Right atrium auricular region (tissue), 2 donors: ENCODE results near the gene VWA8. TPM values are rescaled to one million over a fixed set of nuclear protein-coding genes. Genes with fewer than 3 reads are reported as not detected.

Experiments
- DNase-seq: peaks from one replicate; pipeline ENCODE4 v3.0.0-alpha.2; 2019; ENCODE audit warnings: low spot score
- H3K27ac ChIP-seq, 2 donors: fragments of 200-600 bp; sonication (generic); 1 replicate in 1 of 2; 2 replicates in 1 of 2; pipeline ENCODE4 v1.5.1; 2016 to 2019
- H3K27me3 ChIP-seq, 2 donors: fragments of 200-600 bp; sonication (generic); one replicate each; pipeline versions ENCODE4 v1.5.1 to v1.6.0; 2017 to 2019
- H3K36me3 ChIP-seq: fragments of 200-600 bp; sonication (generic); one replicate; pipeline ENCODE4 v1.5.1; 2016
- H3K4me1 ChIP-seq, 2 donors: fragments of 200-600 bp; sonication (generic); one replicate each; pipeline versions ENCODE4 v1.5.1 to v1.6.0; 2017 to 2019
- H3K4me3 ChIP-seq, 2 donors: fragments of 200-600 bp; sonication (generic); 1 replicate in 1 of 2; 2 replicates in 1 of 2; pipeline ENCODE4 v1.5.1; 2017 to 2019; ENCODE audit warnings: mild to moderate bottlenecking in 1 of 2, moderate library complexity in 1 of 2
- H3K9me3 ChIP-seq, 2 donors: fragments of 200-600 bp; sonication (generic); one replicate each; pipeline ENCODE4 v1.5.1; 2019
- CTCF ChIP-seq, 2 donors: fragments of 200-600 bp; sonication (generic); IDR thresholded peaks; one replicate each; pipeline ENCODE4 v1.5.1; 2019; ENCODE audit warnings: antibody characterized with exemption in 2 of 2
- total RNA-seq, 2 donors: library from RNA; depleted of rRNA; stranded (reverse); fragments of >200 nt; gene quantifications; one replicate each; pipeline ENCODE4 v1.1.0, GENCODE V29; 2016

Gene VWA8
- 10 to 100 TPM; 25.9 to 32.8 TPM for total RNA-seq

GRCh38 chr13:41960637-41961465, at the start of gene VWA8:
Gene VWA8, minus strand, starts transcription at chr13:41961109. Its CDS starts 94 bp downstream, at chr13:41961015.
- Histone ChIP-seq H3K4me1 (peaks cover 0 to 12% of the 10 kb centered on the region in 2 donors), H3K4me3 (peak within 1 kb of the TSS; percentile 85 to 99), H3K9me3 (no peaks in the 10 kb centered on the region), H3K36me3 (no peaks in the 10 kb centered on the region), H3K27me3 (no peaks in the 10 kb centered on the region), H3K27ac (peak within 1 kb of the TSS; percentile 89)
- DNase-seq, result peak; percentile 70
- TF ChIP-seq CTCF (IDR thresholded peaks at IDR 0.05), result no peak

- Histone ChIP-seq H3K27me3 (no peaks in the 10 kb centered on the region), H3K27ac (no peak overlapping the region), H3K36me3 (no peaks in the 10 kb centered on the region), H3K4me3 (no peak overlapping the region), H3K4me1 (no peaks in the 10 kb centered on the region), H3K9me3 (no peaks in the 10 kb centered on the region)
- TF ChIP-seq CTCF (IDR thresholded peaks at IDR 0.05), result no peak
- DNase-seq, result no peak
Observed at GRCh38 chr13:42009057-42009456, 48.1 kb upstream of the VWA8 start.

GRCh38 chr13:42007844-42008243, 46.9 kb upstream of the VWA8 start:
- TF ChIP-seq CTCF (IDR thresholded peaks at IDR 0.05), result no peak
- no peak for DNase-seq
- H3K4me3 ChIP-seq, result no peak overlapping the region
- H3K4me1 ChIP-seq, result no peaks in the 10 kb centered on the region
- no peaks in the 10 kb centered on the region for H3K36me3 ChIP-seq
- no peaks in the 10 kb centered on the region for H3K27me3 ChIP-seq
- H3K9me3 ChIP-seq, result no peaks in the 10 kb centered on the region
- no peak overlapping the region for H3K27ac ChIP-seq

GRCh38 chr13:42002066-42002465, 41.2 kb upstream of the VWA8 start:
- Histone ChIP-seq H3K4me1 (no peaks in the 10 kb centered on the region), H3K4me3 (no peak overlapping the region), H3K27ac (no peak overlapping the region), H3K36me3 (no peaks in the 10 kb centered on the region), H3K9me3 (no peaks in the 10 kb centered on the region), H3K27me3 (no peaks in the 10 kb centered on the region)
- no peak for DNase-seq
- no peak for TF ChIP-seq CTCF (IDR thresholded peaks at IDR 0.05)

- no peak for TF ChIP-seq CTCF (IDR thresholded peaks at IDR 0.05)
- DNase-seq, result peak; percentile 59
- H3K27ac ChIP-seq, result no peak overlapping the region
Observed at GRCh38 chr13:42001580-42001979, 40.7 kb upstream of the VWA8 start.

More at GRCh38 chr13:42001580-42001979, 40.7 kb upstream of the VWA8 start:
- Histone ChIP-seq H3K4me3 (no peak overlapping the region), H3K27me3 (no peaks in the 10 kb centered on the region), H3K4me1 (no peaks in the 10 kb centered on the region), H3K9me3 (no peaks in the 10 kb centered on the region), H3K36me3 (no peaks in the 10 kb centered on the region)
